Mesenchymal stem cell (in vitro differentiated cells and primary cell): ENCODE data around the gene SPAG8.
A peak's percentile ranks its signal among the peaks of the same experiment; 100 is the strongest.

Experiments
- DNase-seq: peaks from one replicate; pipeline ENCODE4 v3.0.0-alpha.2; 2013
- H2AFZ ChIP-seq: one replicate; pipeline ENCODE4 v1.6.1; 2013; ENCODE audit warnings: low read depth, mild to moderate bottlenecking, control low read depth, inconsistent platforms, low read length, moderate library complexity
- H2AK5ac ChIP-seq: 2 replicates; pipeline ENCODE4 v1.6.1; 2013; ENCODE audit warnings: low read length, moderate library complexity, mild to moderate bottlenecking, inconsistent platforms; ENCODE audit not compliant: severe bottlenecking
- H2BK120ac ChIP-seq: one replicate; pipeline ENCODE4 v1.6.1; 2013; ENCODE audit warnings: low read depth, mild to moderate bottlenecking, inconsistent platforms, low read length, moderate library complexity
- H2BK12ac ChIP-seq, 2 experiments: one replicate each; pipeline ENCODE4 v1.6.1; 2013; ENCODE audit warnings: inconsistent platforms in 2 of 2, low read length in 2 of 2, mild to moderate bottlenecking in 2 of 2, moderate library complexity in 2 of 2, control low read depth in 1 of 2
- H2BK15ac ChIP-seq: one replicate; pipeline ENCODE4 v1.6.1; 2013; ENCODE audit warnings: mild to moderate bottlenecking, low read depth, inconsistent platforms; ENCODE audit not compliant: poor library complexity, severe bottlenecking
- H2BK5ac ChIP-seq: 2 replicates; pipeline ENCODE4 v1.6.1; 2013; ENCODE audit warnings: low read depth, mild to moderate bottlenecking, low read length, control low read depth, inconsistent platforms; ENCODE audit not compliant: poor library complexity, severe bottlenecking
- H3K14ac ChIP-seq, 2 experiments: one replicate each; pipeline ENCODE4 v1.6.1; 2013; ENCODE audit warnings: inconsistent platforms in 2 of 2, low read length in 2 of 2, control low read depth in 1 of 2, mild to moderate bottlenecking in 1 of 2, moderate library complexity in 1 of 2
- H3K18ac ChIP-seq, 2 experiments: one replicate each; pipeline ENCODE4 v1.6.1; 2013; ENCODE audit warnings: inconsistent platforms in 2 of 2, low read length in 2 of 2, control low read depth in 1 of 2, low read depth in 1 of 2, mild to moderate bottlenecking in 1 of 2
- H3K23ac ChIP-seq, 2 experiments: one replicate each; pipeline ENCODE4 v1.6.1; 2013; ENCODE audit warnings: inconsistent platforms in 2 of 2, low read length in 2 of 2, mild to moderate bottlenecking in 2 of 2, moderate library complexity in 2 of 2, control low read depth in 1 of 2
- H3K27ac ChIP-seq: 2 replicates; pipeline ENCODE4 v1.5.1; 2013; ENCODE audit warnings: mild to moderate bottlenecking, moderate library complexity, low read length, control low read depth, inconsistent platforms; ENCODE audit not compliant: poor library complexity, severe bottlenecking
- H3K27me3 ChIP-seq, 2 experiments: 2 replicates each; pipeline versions ENCODE4 v1.6.1 to v1.7.0; 2013; ENCODE audit warnings: low read length in 2 of 2, mild to moderate bottlenecking in 2 of 2, moderate library complexity in 2 of 2, control low read depth in 1 of 2, inconsistent platforms in 1 of 2; ENCODE audit not compliant: control insufficient read depth in 1 of 2, insufficient read depth in 1 of 2
- H3K36me3 ChIP-seq, 2 experiments: 2 replicates each; pipeline versions ENCODE4 v1.6.1 to v1.7.0; 2013; ENCODE audit warnings: low read length in 2 of 2, control low read depth in 1 of 2, inconsistent platforms in 1 of 2, low read depth in 1 of 2, mild to moderate bottlenecking in 1 of 2; ENCODE audit not compliant: insufficient read depth in 2 of 2, control insufficient read depth in 1 of 2
- H3K4ac ChIP-seq, 2 experiments: one replicate each; pipeline ENCODE4 v1.6.1; 2013; ENCODE audit warnings: inconsistent platforms in 2 of 2, low read length in 2 of 2, mild to moderate bottlenecking in 2 of 2, moderate library complexity in 2 of 2, control low read depth in 1 of 2, low read depth in 1 of 2
- H3K4me1 ChIP-seq: 2 replicates; pipeline ENCODE4 v1.6.1; 2013; ENCODE audit warnings: low read depth, low read length, control low read depth; ENCODE audit not compliant: control insufficient read depth, insufficient read depth
- H3K4me2 ChIP-seq: 2 replicates; pipeline ENCODE4 v1.6.1; 2013; ENCODE audit warnings: low read length, mild to moderate bottlenecking, inconsistent platforms; ENCODE audit not compliant: poor library complexity, severe bottlenecking
- H3K4me3 ChIP-seq, 2 experiments: 2 replicates each; pipeline versions ENCODE4 v1.5.1 to v1.7.0; 2013; ENCODE audit warnings: low read length in 2 of 2, mild to moderate bottlenecking in 2 of 2, control low read depth in 1 of 2, low read depth in 1 of 2; ENCODE audit not compliant: insufficient read depth in 1 of 2
- H3K79me1 ChIP-seq: replicated peaks from 2 replicates; pipeline ENCODE4 v1.6.1; 2013; ENCODE audit warnings: mild to moderate bottlenecking, control low read depth, low read length, inconsistent platforms; ENCODE audit not compliant: poor library complexity, severe bottlenecking
- H3K9ac ChIP-seq: 2 replicates; pipeline ENCODE4 v1.7.0; 2013; ENCODE audit warnings: mild to moderate bottlenecking, low read length, moderate library complexity
- H3K9me3 ChIP-seq: 2 replicates; pipeline ENCODE4 v1.7.0; 2013; ENCODE audit warnings: mild to moderate bottlenecking, low read length; ENCODE audit not compliant: control insufficient read depth
- H4K8ac ChIP-seq: one replicate; pipeline ENCODE4 v1.6.1; 2013; ENCODE audit warnings: inconsistent platforms, mild to moderate bottlenecking, low read length, moderate library complexity
- H4K91ac ChIP-seq: one replicate; pipeline ENCODE4 v1.6.1; 2013; ENCODE audit warnings: mild to moderate bottlenecking, low read length, inconsistent platforms
- WGBS: methylation state at CpG from one replicate; pipeline ENCODE4 v1.1.7; 2013; ENCODE audit warnings: mixed read lengths; 5-methylcytosine and 5-hydroxymethylcytosine counted together

Gene SPAG8

DNA sequence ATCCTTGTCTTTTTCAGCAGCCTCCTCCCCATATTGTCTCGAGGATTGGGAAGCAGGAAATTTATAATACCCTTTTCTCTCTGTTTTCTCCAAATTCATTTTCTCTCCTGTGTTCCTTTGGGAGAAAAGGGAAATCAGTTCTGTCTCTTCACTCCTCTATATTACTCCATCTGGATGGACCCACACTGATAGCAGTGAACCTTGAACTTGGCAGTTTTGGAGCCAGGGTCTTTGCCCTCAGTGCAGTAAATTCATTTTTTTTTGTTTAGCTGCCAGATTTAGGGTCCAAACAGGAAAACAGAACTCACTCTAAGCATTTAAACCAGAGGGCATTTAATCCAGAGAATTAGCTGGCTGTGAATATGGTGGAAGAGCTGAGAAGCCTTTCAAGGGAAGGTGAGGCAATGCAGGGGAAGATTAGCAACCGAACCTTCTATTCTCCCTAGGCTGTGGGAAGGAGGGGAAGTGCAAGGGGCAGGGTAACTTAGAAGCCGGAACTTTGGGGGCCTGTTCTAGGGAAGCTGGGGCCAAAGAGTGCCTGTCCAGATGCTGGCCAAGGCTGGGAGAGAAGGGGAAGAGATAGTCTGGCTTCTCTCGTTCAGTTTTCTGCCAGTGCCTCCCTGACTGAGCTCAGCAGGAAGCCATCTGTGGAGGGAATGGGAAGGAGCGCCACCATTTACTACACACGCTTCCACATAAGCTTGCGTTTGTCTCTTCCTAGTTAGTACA, 37.0 kb downstream of the SPAG8 start:
- Histone ChIP-seq H3K27me3 (peaks cover 4 to 16% of the 10 kb centered on the region in 2 experiments), H3K4me2 (no peak overlapping the region), H2BK120ac (no peak overlapping the region), H2BK15ac (no peak overlapping the region), H3K9me3 (no peaks in the 10 kb centered on the region), H3K27ac (no peak overlapping the region), H2BK5ac (no peak overlapping the region), H3K18ac (peak overlapping the region in 1 of 2 experiments; percentile 41), H3K79me1 (peaks cover 4% of the 10 kb centered on the region), H3K36me3 (no peaks in the 10 kb centered on the region), H2AK5ac (no peak overlapping the region), H2AFZ (no peak overlapping the region), H3K4me3 (no peak overlapping the region), H3K4ac (no peak overlapping the region), H3K4me1 (peaks cover 8% of the 10 kb centered on the region), H3K14ac (no peak overlapping the region), H3K9ac (no peak overlapping the region), H2BK12ac (no peak overlapping the region), H3K23ac (no peak overlapping the region), H4K91ac (no peak overlapping the region), H4K8ac (no peak overlapping the region)
- WGBS: 60% methylated on average over 3 of the region's 7 CpGs
- no peak for DNase-seq

DNA sequence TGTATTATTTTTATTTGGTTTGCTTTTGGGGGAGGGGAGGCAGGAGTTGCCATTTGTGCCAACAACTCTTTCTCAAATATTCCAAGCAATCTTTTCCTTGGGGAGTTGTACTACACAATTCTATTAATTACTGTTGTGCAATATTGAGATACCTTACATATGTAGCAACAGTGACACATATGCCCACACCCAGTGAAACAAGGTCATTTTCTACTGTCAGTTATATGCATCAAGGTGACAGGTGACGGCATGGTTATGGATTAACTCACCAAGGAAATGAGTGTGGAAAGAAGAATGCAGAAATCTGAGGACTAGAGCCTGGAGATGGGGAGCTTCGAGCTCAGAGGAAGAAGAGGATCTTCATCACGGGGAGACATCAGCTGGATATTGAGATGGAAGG, 40.1 kb downstream of the SPAG8 start:
- no peak overlapping the region for H3K4ac ChIP-seq
- no peak overlapping the region for H2AK5ac ChIP-seq
- H3K4me2 ChIP-seq: no peak overlapping the region
- peaks cover 8% of the 10 kb centered on the region for H3K4me1 ChIP-seq
- H3K27me3 ChIP-seq: no peaks in the 10 kb centered on the region
- H2BK12ac ChIP-seq: no peak overlapping the region
- no peak overlapping the region for H2BK5ac ChIP-seq
- 88% methylated on average over 3 of the region's 3 CpGs for whole genome bisulfite sequencing
- H2BK15ac ChIP-seq: no peak overlapping the region
- H3K9me3 ChIP-seq: no peaks in the 10 kb centered on the region
- H2BK120ac ChIP-seq: no peak overlapping the region
- H3K18ac ChIP-seq: no peak overlapping the region
- H3K4me3 ChIP-seq: no peak overlapping the region
- H3K9ac ChIP-seq: no peak overlapping the region
- no peak overlapping the region for H3K27ac ChIP-seq
- H2AFZ ChIP-seq: no peak overlapping the region
- peaks cover 0 to 3% of the 10 kb centered on the region in 2 experiments for H3K36me3 ChIP-seq
- H4K8ac ChIP-seq: no peak overlapping the region
- DNase-seq: no peak
- H3K23ac ChIP-seq: no peak overlapping the region
- H3K79me1 ChIP-seq: peaks cover 16% of the 10 kb centered on the region
- no peak overlapping the region for H4K91ac ChIP-seq
- no peak overlapping the region for H3K14ac ChIP-seq

DNA sequence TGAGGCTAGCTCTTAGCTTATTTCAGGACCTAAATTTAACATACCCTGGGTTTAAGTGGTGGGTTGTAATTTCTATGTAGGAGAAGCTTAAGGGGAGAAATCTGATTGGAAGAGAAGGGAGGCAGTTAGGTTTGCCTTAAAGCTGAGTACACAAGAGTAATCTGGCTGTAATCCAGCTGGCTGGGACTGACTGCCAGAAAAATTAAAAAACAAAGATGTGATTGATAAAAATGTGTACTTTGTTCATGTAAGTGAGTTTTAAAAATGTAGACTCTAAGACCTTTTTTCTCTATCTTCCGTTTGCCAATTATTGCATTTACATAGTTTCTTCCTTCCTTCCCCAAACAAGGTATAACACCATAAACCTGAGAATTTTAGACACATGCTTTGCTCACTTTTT, 40.5 kb downstream of the SPAG8 start:
- WGBS: no CpG with 5 or more reads among the region's 1 CpG
- Histone ChIP-seq H3K9me3 (no peaks in the 10 kb centered on the region), H3K4ac (no peak overlapping the region), H3K79me1 (peaks cover 16% of the 10 kb centered on the region), H3K36me3 (peaks cover 0 to 3% of the 10 kb centered on the region in 2 experiments), H3K4me2 (no peak overlapping the region), H3K27me3 (no peaks in the 10 kb centered on the region), H2BK12ac (no peak overlapping the region), H3K18ac (no peak overlapping the region), H3K14ac (no peak overlapping the region), H3K9ac (no peak overlapping the region), H3K23ac (no peak overlapping the region), H4K8ac (no peak overlapping the region), H3K4me1 (peaks cover 8% of the 10 kb centered on the region), H2AFZ (no peak overlapping the region), H4K91ac (no peak overlapping the region), H3K4me3 (no peak overlapping the region), H2AK5ac (no peak overlapping the region), H2BK5ac (no peak overlapping the region), H2BK15ac (no peak overlapping the region), H2BK120ac (no peak overlapping the region), H3K27ac (no peak overlapping the region)
- no peak for DNase-seq

DNA sequence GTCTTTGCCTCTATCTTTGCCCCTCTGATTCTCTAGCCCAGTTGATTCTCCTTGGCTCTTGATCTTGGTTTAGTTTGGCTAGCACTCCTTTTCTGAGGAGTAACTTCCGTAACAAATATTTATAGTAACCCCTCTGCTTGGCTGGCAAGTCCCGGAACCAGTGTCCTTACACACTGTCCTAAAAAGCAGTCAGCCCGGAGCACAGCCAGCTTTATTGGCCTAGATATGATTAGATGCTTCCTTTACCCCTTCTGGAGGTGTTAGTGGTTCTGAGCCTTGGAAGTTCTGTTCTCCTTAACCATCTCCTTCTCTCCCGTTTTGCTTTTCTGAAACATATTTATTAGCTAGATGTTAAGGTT, 41.0 kb downstream of the SPAG8 start:
- no peak overlapping the region for H2BK120ac ChIP-seq
- H4K91ac ChIP-seq: no peak overlapping the region
- H3K27me3 ChIP-seq: no peaks in the 10 kb centered on the region
- H3K4me3 ChIP-seq: no peak overlapping the region
- H3K9me3 ChIP-seq: no peaks in the 10 kb centered on the region
- 83% methylated on average over 2 of the region's 4 CpGs for WGBS
- H3K23ac ChIP-seq: no peak overlapping the region
- no peak overlapping the region for H2BK15ac ChIP-seq
- no peak overlapping the region for H4K8ac ChIP-seq
- peaks cover 6% of the 10 kb centered on the region for H3K4me1 ChIP-seq
- H3K4me2 ChIP-seq: no peak overlapping the region
- peaks cover 16% of the 10 kb centered on the region for H3K79me1 ChIP-seq
- no peak for DNase-seq
- H2BK12ac ChIP-seq: no peak overlapping the region
- H2AK5ac ChIP-seq: no peak overlapping the region
- H3K18ac ChIP-seq: no peak overlapping the region
- no peak overlapping the region for H2AFZ ChIP-seq
- H3K4ac ChIP-seq: no peak overlapping the region
- H3K14ac ChIP-seq: no peak overlapping the region
- no peak overlapping the region for H3K27ac ChIP-seq
- no peak overlapping the region for H3K9ac ChIP-seq
- H3K36me3 ChIP-seq: peaks cover 0 to 3% of the 10 kb centered on the region in 2 experiments
- no peak overlapping the region for H2BK5ac ChIP-seq
